ENCODE data around the gene CD81.

CD81 gene

GRCh38 chr11:2391181-2391975 is 14.3 kb downstream of the CD81 start:
- no peak for DNase-seq

- no peak for DNase-seq
Observed at GRCh38 chr11:2392241-2392959, 15.3 kb downstream of the CD81 start.

DNA sequence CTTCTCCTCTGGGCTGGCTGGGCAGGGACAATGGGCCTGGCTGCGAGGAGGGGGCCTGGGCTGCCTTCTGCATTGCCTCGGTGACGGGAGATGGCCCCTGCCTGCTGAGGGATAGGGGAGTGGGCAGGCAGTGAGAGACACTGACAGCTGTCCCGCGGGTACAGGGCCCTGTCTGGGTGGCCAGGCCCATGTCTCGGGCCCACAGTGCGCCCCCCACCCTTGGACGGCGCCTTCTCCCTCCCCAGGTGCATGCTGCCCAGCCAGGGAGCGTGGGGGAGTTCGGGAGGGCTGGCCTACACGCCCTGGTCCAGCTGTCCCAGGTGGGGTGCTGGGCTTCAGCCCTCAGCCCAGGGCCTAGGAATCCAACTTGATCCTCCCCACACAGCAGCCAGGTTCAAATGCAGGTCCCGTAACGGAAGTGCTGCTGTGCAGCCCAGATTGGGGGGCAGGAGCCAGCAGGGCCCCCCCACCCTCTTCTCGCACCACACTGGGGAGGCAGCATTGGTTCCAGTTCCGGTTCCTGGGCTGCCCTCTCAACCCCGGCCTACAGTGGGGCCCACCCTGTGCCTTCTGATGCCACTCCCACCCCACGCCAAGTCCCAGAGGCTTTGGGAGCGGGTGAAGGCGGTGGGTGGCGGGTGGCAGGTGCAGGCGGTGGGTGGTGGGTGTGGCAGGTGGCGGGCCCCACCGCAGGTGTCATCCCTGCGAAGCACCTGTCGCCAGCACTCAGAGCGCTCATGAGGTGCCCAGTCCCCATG is 16.2 kb downstream of the CD81 start:
- peak in 1 of 2 donors; percentile 47 for DNase-seq

DNA sequence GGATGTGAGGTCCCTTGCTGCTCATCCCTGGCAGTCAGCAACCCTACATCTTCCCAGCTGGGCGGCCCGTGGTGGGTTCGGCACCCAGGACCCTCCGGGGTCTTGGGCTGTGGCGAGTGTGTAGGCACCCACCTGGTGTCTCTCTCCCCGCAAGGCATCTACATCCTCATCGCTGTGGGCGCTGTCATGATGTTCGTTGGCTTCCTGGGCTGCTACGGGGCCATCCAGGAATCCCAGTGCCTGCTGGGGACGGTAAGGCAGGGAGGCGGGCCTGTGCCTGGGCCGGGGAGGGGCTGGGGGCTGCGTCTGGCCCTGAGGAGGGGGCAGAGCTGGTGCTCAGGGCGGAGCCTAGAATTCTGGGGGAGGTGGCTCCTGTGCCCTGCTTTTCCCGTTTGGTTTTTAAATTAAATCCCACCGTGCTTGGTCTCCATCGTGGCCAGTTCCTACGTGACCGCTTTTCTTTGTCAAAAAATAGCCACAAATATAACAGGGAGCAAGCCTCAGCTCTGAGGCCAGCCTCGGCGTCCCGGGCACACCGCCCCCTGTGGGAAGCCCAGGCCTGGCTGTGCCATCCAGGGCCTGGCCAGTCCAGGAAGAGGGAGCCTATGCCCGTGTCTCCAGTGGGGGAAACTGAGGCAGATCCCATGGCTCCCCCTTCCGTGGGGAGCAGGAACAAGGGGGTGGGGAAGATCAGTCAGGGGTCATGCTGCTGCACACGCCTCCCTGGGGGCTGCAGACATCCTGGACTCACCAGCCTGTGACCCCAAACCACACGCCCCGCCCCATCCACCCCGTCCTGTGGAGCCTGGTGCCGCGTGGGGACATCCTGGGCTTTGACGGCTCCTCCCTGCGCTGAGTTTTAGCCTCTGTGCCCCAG is 17.1 kb downstream of the CD81 start:
- peak in 1 of 2 donors; percentile 61 for DNase-seq

- no peak for DNase-seq
Observed at GRCh38 chr11:2394818-2395105, 17.7 kb downstream of the CD81 start.

DNA sequence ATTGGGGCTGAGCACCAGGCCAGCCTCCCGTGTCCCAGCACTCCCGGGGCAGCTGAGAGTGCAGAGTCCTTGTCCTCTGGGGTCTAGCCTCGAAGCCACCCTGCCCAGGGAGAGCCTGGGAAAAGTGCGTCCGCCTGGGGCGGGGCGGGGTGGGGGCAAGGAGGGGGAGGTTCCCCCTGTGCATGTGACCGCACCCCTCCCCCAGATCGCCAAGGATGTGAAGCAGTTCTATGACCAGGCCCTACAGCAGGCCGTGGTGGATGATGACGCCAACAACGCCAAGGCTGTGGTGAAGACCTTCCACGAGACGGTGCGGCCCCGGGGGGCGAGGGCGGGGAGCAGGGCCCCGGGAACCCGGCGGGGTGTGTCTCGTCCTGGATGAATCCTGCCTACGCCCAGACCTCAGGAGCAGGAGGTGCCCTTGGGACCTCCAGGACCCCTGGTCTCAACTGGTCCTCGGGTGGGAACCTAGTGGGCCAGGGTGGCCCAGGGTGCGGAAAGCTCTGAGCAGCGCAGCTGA is 18.2 kb downstream of the CD81 start:
- DNase-seq: no peak

GRCh38 chr11:2395856-2396255 is 18.7 kb downstream of the CD81 start:
- no peak for DNase-seq

GRCh38 chr11:2396471-2396870 is 19.4 kb downstream of the CD81 start:
- no peak for DNase-seq

DNA sequence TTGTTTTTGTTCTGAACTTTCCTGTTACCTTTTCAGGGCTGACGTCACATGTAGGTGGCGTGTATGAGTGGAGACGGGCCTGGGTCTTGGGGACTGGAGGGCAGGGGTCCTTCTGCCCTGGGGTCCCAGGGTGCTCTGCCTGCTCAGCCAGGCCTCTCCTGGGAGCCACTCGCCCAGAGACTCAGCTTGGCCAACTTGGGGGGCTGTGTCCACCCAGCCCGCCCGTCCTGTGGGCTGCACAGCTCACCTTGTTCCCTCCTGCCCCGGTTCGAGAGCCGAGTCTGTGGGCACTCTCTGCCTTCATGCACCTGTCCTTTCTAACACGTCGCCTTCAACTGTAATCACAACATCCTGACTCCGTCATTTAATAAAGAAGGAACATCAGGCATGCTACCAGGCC is 19.9 kb downstream of the CD81 start:
- no peak for DNase-seq

DNA sequence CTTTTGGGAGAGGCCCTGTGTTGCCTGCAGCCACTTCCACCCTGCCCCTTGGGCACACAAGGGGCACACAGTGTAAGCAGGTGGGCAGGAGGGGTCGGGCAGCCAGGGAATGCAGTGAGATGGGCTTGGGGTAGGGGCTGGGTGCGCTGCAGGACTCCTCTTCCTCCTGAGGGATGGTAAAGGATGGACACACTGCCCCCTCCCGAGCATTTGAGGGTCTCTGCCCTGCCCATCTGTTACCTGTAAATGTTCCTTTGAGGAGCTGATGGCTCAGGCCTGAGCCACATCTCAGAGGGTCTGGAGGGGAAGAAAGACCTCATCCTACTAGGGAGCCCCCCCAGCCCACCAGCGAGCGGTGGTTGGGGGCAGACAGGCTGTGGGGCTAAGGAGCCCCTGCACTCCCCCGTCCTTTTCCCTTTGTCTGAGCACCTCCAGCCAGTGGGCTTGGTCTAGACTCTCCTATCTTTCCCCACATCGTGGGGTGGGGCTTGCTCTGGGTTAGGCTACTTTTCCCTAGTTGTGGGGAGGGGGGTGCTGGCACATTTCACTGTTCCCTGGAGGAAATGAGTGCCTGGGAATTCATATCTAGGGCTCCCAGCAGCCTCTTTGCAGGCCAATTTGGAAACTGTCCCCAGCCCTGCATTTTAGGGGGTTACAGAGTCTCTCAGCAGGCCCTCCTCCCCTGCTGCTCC is 21.7 kb downstream of the CD81 start:
- no peak for DNase-seq

- no peak for DNase-seq
Observed at GRCh38 chr11:2399488-2400068, 22.5 kb downstream of the CD81 start.

DNA sequence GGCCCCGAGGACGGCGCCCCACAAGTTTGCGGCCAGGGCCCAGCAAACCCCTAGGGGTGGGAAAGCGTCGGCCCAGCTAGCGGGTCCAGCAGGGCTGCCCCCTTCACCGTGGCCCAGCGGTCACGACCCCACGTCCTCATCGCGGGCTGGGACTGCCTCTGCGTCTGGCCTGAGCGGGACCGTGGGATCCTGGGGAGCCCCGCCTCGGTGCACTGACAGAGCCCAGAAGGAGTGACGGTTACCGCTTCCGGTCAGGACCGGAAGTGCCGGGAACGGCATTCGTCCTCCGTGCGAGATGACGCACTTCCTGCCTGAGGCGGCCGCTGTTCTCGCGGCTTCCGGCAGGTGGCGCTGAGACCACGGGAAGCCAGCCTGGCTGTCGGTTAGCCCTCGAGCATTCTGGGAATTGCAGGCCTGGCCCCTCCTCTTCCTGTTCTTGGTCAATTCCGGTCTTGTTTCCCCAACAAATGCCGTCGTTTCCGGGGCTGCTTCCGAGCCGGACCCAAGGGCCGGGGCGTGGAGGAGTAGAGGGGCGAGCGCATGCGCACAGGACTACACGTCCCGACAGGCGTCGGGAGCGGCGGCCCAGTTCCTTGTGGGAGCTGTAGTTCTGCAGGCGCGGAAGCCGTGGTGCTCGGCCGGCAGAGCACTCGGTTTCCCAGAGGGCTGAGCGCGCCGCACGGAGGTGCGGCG is 23.1 kb downstream of the CD81 start, which contains the start of gene TSSC4:
TSS of gene TSSC4 (plus strand) at position 682 of the 693 bp plus-strand sequence. CDS start 1,884 bp downstream, outside the sequence.
- DNase-seq: peak; percentile 100

DNA sequence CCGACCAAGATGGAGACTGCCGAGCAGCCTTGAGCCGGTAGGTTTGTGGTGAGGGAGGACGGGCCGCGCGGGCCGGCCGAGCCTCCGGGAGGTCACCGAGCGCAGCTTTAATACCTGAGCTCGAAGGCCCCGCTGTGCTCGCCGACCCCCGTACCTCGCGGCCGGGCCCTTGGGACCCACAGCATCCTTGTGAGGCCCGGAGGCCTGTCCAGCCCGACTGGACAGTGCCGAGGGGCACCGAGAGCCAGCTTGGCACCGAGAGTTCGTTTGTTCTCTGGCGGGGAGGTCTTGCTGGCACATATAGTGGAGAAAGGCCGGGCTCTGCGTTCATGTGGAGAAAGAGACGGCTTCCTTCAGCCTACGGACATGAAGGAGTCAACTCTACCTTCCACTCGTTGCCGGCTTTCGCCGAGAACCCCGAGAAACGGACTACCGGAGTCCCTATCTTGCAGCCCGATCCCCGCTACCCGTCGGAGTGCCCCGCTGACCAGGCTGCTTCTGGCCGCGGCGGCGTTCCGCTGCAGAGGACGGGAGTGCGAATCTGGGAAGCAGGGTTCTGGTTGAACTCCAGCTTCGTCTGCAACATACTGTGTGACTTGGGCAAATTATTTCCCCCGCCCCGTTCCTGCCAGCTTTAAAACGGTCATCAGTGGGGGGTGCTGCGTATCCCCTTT is 23.8 kb downstream of the CD81 start:
- no peak for DNase-seq

GRCh38 chr11:2401436-2401984 is 24.4 kb downstream of the CD81 start:
- no peak for DNase-seq

- DNase-seq: no peak
Observed at GRCh38 chr11:2402106-2402505, 25.0 kb downstream of the CD81 start.

GRCh38 chr11:2402890-2403645 is 26.0 kb downstream of the CD81 start:
- DNase-seq: no peak

- DNase-seq: no peak
Observed at GRCh38 chr11:2404735-2405196, 27.7 kb downstream of the CD81 start.

- DNase-seq: no peak
Observed at GRCh38 chr11:2406451-2406850, 29.3 kb downstream of the CD81 start.

DNA sequence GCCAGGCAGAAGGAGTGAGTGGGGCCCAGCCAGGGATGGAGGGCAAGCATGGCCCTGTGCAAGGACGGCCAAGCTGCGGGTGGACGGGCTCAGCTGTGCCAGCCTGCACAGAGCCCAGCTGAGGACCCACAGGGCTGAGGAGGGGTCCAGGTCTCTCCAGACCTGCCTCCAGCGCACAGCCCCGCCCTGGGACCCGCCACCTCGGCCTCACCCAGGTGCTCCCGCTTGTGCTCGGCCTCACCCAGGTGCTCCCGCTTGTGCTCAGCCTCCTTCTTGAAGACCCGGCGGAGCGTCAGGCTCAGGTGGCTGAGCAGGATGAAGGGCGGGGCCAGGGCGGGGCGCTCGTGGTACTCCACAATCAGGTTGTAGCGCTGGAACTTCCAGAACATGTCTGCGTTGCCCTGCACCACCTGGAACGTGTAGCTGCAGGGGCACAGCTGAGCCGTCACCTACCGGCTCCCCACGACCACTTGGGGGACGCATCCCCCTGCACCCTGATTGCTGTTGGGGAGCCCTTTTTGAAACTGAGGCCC is 29.8 kb downstream of the CD81 start:
- DNase-seq: no peak

Measured in CD4-positive, alpha-beta T cell treated with Interleukin-1 beta for 1 hour (primary cell).